ENCODE data around the gene BNC2. TPM values are rescaled to one million over a fixed set of nuclear protein-coding genes. Genes with fewer than 3 reads are reported as not detected.

Gene BNC2
- total and polyA plus RNA-seq, 7 experiments from 2014 or later, result 0.05 to 1.5 (median 0.59) TPM; not detected in 3

DNA sequence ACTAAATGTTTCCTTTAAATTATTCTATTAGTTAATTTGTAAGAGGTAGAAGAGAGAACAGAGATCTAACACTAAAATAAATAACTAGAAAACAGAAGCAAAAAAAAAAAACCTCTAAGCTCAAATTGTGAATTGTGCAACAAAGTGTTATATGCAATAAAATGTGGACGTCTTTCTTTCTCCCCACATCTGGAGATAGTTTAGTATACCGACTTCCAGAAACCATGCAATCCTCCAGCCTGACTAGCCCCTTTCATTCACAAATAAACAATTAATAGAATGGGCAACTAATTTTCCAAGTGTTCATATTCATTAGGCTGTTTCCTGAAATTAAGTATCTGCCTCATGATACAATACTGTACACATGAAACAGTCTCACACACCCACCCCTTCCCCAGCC lies 258.5 kb downstream of the BNC2 start:
- H3K4me3 ChIP-seq (ENCODE audit: low read length), result no peak overlapping the region
- H3K9me3 Mint-ChIP-seq, result peaks cover 0 to 9% (median 3%) of the 10 kb centered on the region in 11 donors
- POLR2A ChIA-PET, result no interaction called here
- no peaks in the 10 kb centered on the region for H3K4me1 Mint-ChIP-seq
- no peaks in the 10 kb centered on the region for H3K9me3 ChIP-seq (ENCODE audit: control insufficient read depth in 2 of 3, low read length in 3 of 3)
- no peak overlapping the region for H3K27ac ChIP-seq (ENCODE audit: low read depth, low read length)
- ATAC-seq (no peak), DNase-seq (no peak)
- H3K27me3 ChIP-seq (ENCODE audit: control insufficient read depth in 2 of 2, insufficient read depth in 2 of 2, low read length in 2 of 2), result no peaks in the 10 kb centered on the region
- CTCF ChIA-PET, result no interaction called here
- no peaks in the 10 kb centered on the region for H3K27me3 Mint-ChIP-seq
- no peaks in the 10 kb centered on the region for H3K4me1 ChIP-seq (ENCODE audit: control insufficient read depth in 2 of 2, insufficient read depth in 2 of 2, low read length in 2 of 2)
- no peak overlapping the region for H3K27ac Mint-ChIP-seq
- H3K36me3 ChIP-seq (ENCODE audit: control insufficient read depth in 2 of 3, insufficient read depth in 3 of 3, low read length in 3 of 3), result no peaks in the 10 kb centered on the region
- H3K4me3 Mint-ChIP-seq, result no peak overlapping the region
- intact Hi-C loops (cut with micrococcal nuclease), result no loop called here
- no peaks in the 10 kb centered on the region for H3K36me3 Mint-ChIP-seq

DNA sequence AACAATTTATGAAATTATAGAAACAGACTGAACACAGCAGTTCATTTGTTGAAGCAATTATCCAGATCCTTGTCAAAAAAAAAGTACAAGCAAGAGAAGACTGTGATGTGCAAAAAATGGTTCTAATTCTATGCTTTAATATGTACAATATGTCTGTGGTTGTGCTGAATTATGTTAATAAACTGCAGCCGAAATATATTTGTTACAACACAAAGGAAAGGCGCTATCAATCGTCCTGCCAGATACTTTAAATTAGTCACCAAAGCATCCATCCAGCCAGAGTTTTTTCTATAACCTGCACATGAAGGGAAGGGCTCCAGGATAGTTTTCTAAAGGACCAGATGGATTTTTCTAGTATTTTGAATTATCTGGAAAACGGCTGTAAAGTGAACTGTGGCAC lies 259.5 kb downstream of the BNC2 start:
- DNase-seq (no peak), ATAC-seq (no peak)
- Mint-ChIP-seq H3K27me3 (no peaks in the 10 kb centered on the region), H3K4me1 (no peaks in the 10 kb centered on the region), H3K4me3 (no peak overlapping the region), H3K27ac (no peak overlapping the region), H3K9me3 (peaks cover 0 to 9% (median 2%) of the 10 kb centered on the region in 11 donors), H3K36me3 (no peaks in the 10 kb centered on the region)
- no peaks in the 10 kb centered on the region for H3K4me1 ChIP-seq (ENCODE audit: control insufficient read depth in 2 of 2, insufficient read depth in 2 of 2, low read length in 2 of 2)
- intact Hi-C loops (cut with micrococcal nuclease), result no loop called here
- H3K9me3 ChIP-seq (ENCODE audit: control insufficient read depth in 2 of 3, low read length in 3 of 3), result no peaks in the 10 kb centered on the region
- H3K27ac ChIP-seq (ENCODE audit: low read depth, low read length), result no peak overlapping the region
- H3K27me3 ChIP-seq (ENCODE audit: control insufficient read depth in 2 of 2, insufficient read depth in 2 of 2, low read length in 2 of 2), result no peaks in the 10 kb centered on the region
- POLR2A ChIA-PET, result no interaction called here
- H3K4me3 ChIP-seq (ENCODE audit: low read length), result no peak overlapping the region
- no peaks in the 10 kb centered on the region for H3K36me3 ChIP-seq (ENCODE audit: control insufficient read depth in 2 of 3, insufficient read depth in 3 of 3, low read length in 3 of 3)
- CTCF ChIA-PET, result no interaction called here

DNA sequence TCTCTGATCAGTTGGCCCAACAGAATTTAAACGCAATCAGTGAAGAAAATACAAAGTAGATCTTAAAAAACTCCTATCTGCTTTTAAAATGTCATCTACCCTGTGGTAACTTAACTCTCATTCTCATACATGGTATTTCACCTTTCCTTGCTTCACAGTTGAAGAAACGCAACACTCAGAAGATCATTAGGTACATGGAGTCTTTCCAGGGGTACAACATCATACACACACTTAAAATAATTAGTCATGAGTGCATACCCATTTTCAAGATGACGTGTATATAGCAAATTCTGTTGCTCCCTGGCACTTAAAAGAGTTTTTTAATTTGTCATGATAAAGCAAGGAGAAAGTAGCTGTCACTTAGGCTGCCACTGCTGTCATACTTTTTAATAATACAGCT lies 259.9 kb downstream of the BNC2 start:
- Histone ChIP-seq H3K4me3 (ENCODE audit: low read length) (no peak overlapping the region), H3K27ac (ENCODE audit: low read depth, low read length) (no peak overlapping the region), H3K4me1 (ENCODE audit: control insufficient read depth in 2 of 2, insufficient read depth in 2 of 2, low read length in 2 of 2) (no peaks in the 10 kb centered on the region), H3K27me3 (ENCODE audit: control insufficient read depth in 2 of 2, insufficient read depth in 2 of 2, low read length in 2 of 2) (no peaks in the 10 kb centered on the region), H3K36me3 (ENCODE audit: control insufficient read depth in 2 of 3, insufficient read depth in 3 of 3, low read length in 3 of 3) (no peaks in the 10 kb centered on the region), H3K9me3 (ENCODE audit: control insufficient read depth in 2 of 3, low read length in 3 of 3) (no peaks in the 10 kb centered on the region)
- Mint-ChIP-seq H3K4me1 (no peaks in the 10 kb centered on the region), H3K4me3 (no peak overlapping the region), H3K36me3 (no peaks in the 10 kb centered on the region), H3K27ac (no peak overlapping the region), H3K27me3 (no peaks in the 10 kb centered on the region), H3K9me3 (peaks cover 0 to 9% (median 2%) of the 10 kb centered on the region in 11 donors)
- ChIA-PET CTCF (no interaction called here), POLR2A (no interaction called here)
- DNase-seq, result no peak
- ATAC-seq, result no peak
- intact Hi-C loops (cut with micrococcal nuclease), result no loop called here

DNA sequence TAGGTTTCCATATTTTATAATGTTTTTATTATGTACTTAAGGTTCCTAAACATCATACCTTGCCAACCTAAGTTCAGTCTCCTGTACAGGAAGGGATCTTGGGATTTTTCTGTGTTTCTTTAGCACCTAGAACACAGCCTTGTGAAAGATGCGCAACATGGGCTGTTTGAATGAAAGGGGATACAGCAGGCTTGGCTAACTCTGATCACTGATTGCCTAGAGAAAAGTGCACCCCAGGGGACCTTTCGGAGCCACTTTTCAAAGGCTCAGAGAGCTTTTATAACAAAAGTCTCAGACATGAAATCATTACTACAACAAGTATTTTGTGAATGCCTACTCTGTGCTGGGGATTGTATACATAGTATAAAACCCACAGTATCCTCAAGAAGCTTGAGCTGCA lies 261.6 kb downstream of the BNC2 start:
- intact Hi-C loops (cut with micrococcal nuclease), result no loop called here
- Histone ChIP-seq H3K4me1 (ENCODE audit: control insufficient read depth in 2 of 2, insufficient read depth in 2 of 2, low read length in 2 of 2) (no peaks in the 10 kb centered on the region), H3K9me3 (ENCODE audit: control insufficient read depth in 2 of 3, low read length in 3 of 3) (no peaks in the 10 kb centered on the region), H3K36me3 (ENCODE audit: control insufficient read depth in 2 of 3, insufficient read depth in 3 of 3, low read length in 3 of 3) (no peaks in the 10 kb centered on the region), H3K27me3 (ENCODE audit: control insufficient read depth in 2 of 2, insufficient read depth in 2 of 2, low read length in 2 of 2) (no peaks in the 10 kb centered on the region), H3K27ac (ENCODE audit: low read depth, low read length) (no peak overlapping the region), H3K4me3 (ENCODE audit: low read length) (no peak overlapping the region)
- POLR2A ChIA-PET, result no interaction called here
- H3K27ac Mint-ChIP-seq, result no peak overlapping the region
- no peak overlapping the region for H3K4me3 Mint-ChIP-seq
- peaks cover 0 to 9% (median 3%) of the 10 kb centered on the region in 11 donors for H3K9me3 Mint-ChIP-seq
- DNase-seq (no peak), ATAC-seq (no peak)
- CTCF ChIA-PET, result no interaction called here
- H3K36me3 Mint-ChIP-seq, result no peaks in the 10 kb centered on the region
- H3K4me1 Mint-ChIP-seq, result no peaks in the 10 kb centered on the region
- no peaks in the 10 kb centered on the region for H3K27me3 Mint-ChIP-seq

DNA sequence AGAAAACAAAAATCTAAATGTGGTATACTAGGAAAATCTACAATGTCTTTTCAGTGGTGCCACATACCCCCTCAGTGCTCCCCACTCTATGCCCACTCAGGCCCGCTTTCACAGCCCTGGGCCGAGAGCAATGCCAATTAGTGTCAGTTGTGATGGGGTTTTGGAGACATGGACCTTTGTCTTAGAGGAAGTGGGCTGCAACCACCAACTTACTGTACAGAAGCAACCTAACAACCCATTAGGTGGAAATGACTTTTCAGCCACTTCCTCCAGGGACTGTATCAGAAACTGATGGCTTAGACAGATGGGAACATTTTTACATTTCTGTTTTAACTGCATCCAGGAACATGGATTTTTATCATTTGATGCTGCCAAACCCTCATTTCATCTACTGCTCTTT lies 268.0 kb downstream of the BNC2 start:
- Histone ChIP-seq H3K27ac (ENCODE audit: low read depth, low read length) (no peak overlapping the region), H3K9me3 (ENCODE audit: control insufficient read depth in 2 of 3, low read length in 3 of 3) (no peaks in the 10 kb centered on the region), H3K27me3 (ENCODE audit: control insufficient read depth in 2 of 2, insufficient read depth in 2 of 2, low read length in 2 of 2) (no peaks in the 10 kb centered on the region), H3K4me3 (ENCODE audit: low read length) (no peak overlapping the region), H3K4me1 (ENCODE audit: control insufficient read depth in 2 of 2, insufficient read depth in 2 of 2, low read length in 2 of 2) (no peaks in the 10 kb centered on the region), H3K36me3 (ENCODE audit: control insufficient read depth in 2 of 3, insufficient read depth in 3 of 3, low read length in 3 of 3) (no peaks in the 10 kb centered on the region)
- Mint-ChIP-seq H3K27me3 (no peaks in the 10 kb centered on the region), H3K36me3 (no peaks in the 10 kb centered on the region), H3K4me3 (no peak overlapping the region), H3K4me1 (no peaks in the 10 kb centered on the region), H3K27ac (no peak overlapping the region), H3K9me3 (peaks cover 0 to 5% (median 0%) of the 10 kb centered on the region in 11 donors)
- intact Hi-C loops (cut with micrococcal nuclease), result no loop called here
- DNase-seq (no peak), ATAC-seq (no peak)
- POLR2A ChIA-PET, result no interaction called here
- CTCF ChIA-PET, result no interaction called here

DNA sequence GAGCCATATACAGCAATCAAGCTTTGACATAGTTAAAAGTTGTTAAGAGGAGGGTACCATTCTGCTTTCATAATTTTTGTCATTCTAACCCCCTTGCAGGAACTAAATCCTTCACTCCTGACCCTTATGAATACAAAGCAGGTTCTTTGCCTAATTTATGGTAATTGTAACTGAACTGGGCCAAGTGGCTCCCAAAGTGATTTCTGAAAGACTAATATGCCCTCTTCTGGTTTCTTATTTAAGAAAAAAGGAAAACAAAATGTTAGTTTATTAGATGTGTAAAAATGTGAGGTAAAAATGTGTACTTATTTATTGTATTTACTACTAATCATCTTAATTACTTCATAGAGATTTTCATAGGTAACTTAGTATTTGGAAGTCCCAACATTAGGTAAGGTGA lies 268.5 kb downstream of the BNC2 start:
- intact Hi-C loops (cut with micrococcal nuclease), result no loop called here
- Histone ChIP-seq H3K27ac (ENCODE audit: low read depth, low read length) (no peak overlapping the region), H3K4me1 (ENCODE audit: control insufficient read depth in 2 of 2, insufficient read depth in 2 of 2, low read length in 2 of 2) (no peaks in the 10 kb centered on the region), H3K9me3 (ENCODE audit: control insufficient read depth in 2 of 3, low read length in 3 of 3) (no peaks in the 10 kb centered on the region), H3K36me3 (ENCODE audit: control insufficient read depth in 2 of 3, insufficient read depth in 3 of 3, low read length in 3 of 3) (no peaks in the 10 kb centered on the region), H3K27me3 (ENCODE audit: control insufficient read depth in 2 of 2, insufficient read depth in 2 of 2, low read length in 2 of 2) (no peaks in the 10 kb centered on the region), H3K4me3 (ENCODE audit: low read length) (no peak overlapping the region)
- Mint-ChIP-seq H3K27ac (no peak overlapping the region), H3K4me1 (no peaks in the 10 kb centered on the region), H3K9me3 (peaks cover 0 to 5% (median 0%) of the 10 kb centered on the region in 11 donors), H3K4me3 (no peak overlapping the region), H3K27me3 (no peaks in the 10 kb centered on the region), H3K36me3 (no peaks in the 10 kb centered on the region)
- CTCF ChIA-PET, result no interaction called here
- ATAC-seq, result no peak
- POLR2A ChIA-PET, result no interaction called here
- no peak for DNase-seq

DNA sequence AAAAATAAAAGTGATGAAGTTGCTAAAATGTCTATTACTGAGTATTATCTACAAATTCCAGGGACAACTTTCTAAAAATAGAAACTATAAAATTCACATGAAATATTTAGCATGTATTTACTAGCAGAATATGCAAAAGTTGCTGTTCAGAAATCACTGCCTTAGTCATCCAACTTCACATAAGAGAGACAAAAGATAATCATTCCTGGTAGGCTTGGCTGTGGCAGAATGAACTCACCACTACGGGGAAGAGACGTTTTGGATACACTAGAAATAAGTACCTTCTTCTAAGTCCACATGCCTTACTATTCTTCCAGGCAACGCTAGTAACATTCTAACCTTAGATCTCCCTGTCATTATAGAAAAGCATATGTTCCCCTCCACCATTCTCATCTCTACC lies 272.2 kb downstream of the BNC2 start:
- CTCF ChIA-PET, result no interaction called here
- Mint-ChIP-seq H3K27ac (no peak overlapping the region), H3K9me3 (peaks cover 0 to 5% (median 0%) of the 10 kb centered on the region in 11 donors), H3K36me3 (no peaks in the 10 kb centered on the region), H3K4me1 (no peaks in the 10 kb centered on the region), H3K27me3 (no peaks in the 10 kb centered on the region), H3K4me3 (no peak overlapping the region)
- Histone ChIP-seq H3K4me3 (ENCODE audit: low read length) (no peak overlapping the region), H3K9me3 (ENCODE audit: control insufficient read depth in 2 of 3, low read length in 3 of 3) (no peaks in the 10 kb centered on the region), H3K27ac (ENCODE audit: low read depth, low read length) (no peak overlapping the region), H3K36me3 (ENCODE audit: control insufficient read depth in 2 of 3, insufficient read depth in 3 of 3, low read length in 3 of 3) (no peaks in the 10 kb centered on the region), H3K4me1 (ENCODE audit: control insufficient read depth in 2 of 2, insufficient read depth in 2 of 2, low read length in 2 of 2) (no peaks in the 10 kb centered on the region), H3K27me3 (ENCODE audit: control insufficient read depth in 2 of 2, insufficient read depth in 2 of 2, low read length in 2 of 2) (no peaks in the 10 kb centered on the region)
- ATAC-seq (no peak), DNase-seq (no peak)
- intact Hi-C loops (cut with micrococcal nuclease), result no loop called here
- POLR2A ChIA-PET, result no interaction called here

Measured in naive thymus-derived CD4-positive, alpha-beta T cell (primary cell).